GM18499 (cell line): ENCODE results near the gene E2F2.
"Not testable (repeated sequence)": the region's sequence is repeated elsewhere in the genome, so short reads cannot be mapped to it uniquely, and the experiment has no call there.

ENCODE experiments used
- ATAC-seq: cut with Tn5 transposase; IDR thresholded peaks from one replicate; pipeline ENCODE4 v1.9.1; 2021; ENCODE audit warnings: moderate number of reproducible peaks; ENCODE audit not compliant: insufficient read depth, unreplicated experiment

E2F2 gene

DNA sequence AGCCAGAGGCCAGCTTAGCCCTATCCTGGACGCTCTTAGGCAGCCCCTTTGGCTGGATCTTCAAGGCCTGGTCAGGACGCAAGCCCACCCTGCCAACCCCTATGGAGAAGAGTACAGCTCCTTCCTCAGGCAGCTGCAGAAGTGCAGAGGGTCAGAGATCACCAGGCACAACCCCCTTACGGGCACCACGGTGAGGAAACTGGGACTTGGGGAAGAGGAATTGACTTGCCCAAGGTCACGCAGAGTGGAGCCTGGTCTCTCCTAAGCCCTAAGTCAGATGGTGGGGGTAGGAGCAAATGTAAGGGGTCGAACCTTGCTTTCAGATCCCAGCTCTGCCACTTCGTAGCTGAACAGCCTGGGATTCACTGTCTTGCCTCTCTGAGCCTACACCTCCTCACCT, 3.7 kb downstream of the E2F2 start:
- ATAC-seq, result no peak

DNA sequence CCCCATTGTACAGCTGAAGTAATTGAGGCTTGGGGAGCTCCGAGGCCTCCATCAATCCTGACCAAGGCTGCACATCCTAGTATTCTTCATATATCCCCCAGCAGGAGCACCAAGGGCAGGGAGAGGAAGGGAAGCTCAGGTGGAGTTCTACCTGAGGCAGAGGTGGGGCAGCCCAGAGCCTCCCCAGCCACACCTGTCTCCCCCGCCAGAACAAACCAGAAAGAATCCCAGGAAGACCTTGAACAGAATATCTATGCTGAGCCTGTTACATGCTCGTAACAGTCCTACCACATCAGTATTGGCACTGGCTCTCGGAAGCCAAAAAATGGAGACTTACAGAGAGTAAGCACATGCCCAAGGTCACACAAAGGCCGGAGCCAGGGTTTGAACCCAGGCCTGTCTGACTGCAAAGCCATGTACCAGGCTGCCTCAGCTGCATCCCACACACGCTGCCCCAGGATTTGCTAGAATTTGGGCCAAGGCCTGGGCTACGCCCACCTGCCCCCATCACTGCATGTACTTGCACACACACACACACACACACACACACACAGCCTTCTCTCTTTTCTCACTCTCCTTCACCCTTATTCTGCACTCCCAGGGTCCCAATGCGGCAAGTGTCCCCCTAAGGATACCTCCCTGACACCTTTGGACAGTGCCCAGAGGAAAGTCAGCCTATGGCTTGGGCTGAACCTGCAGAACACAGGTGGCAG, 4.5 kb downstream of the E2F2 start:
- ATAC-seq, result no peak

GRCh38 chr1:23525558-23526250, 5.3 kb downstream of the E2F2 start:
- no peak for ATAC-seq

GRCh38 chr1:23524716-23525401, 6.2 kb downstream of the E2F2 start:
- no peak for ATAC-seq

- ATAC-seq, result no peak
These were observed 6.9 kb downstream of the E2F2 start for GRCh38 chr1:23524163-23524562.

- no peak for ATAC-seq
These were observed 8.6 kb downstream of the E2F2 start for GRCh38 chr1:23522244-23522982.

DNA sequence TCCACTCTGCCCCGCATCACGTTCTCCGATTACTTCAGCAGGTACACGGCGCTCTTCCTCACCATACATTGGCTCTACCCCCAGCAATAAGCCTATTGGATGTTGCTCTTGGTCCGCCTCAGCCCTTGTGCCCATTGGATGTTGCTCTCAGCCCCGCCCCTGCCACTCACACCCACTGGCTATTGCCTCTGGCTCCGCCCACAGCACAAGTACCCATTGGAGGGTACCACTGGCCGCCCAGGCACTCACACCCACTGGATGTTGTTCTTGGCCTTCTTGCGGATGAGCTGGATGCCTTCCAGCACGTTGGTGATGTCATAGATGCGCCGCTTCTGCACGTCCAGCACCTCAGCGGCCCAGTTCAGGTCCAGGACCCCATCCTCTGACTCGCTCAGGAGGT, 9.4 kb downstream of the E2F2 start:
- ATAC-seq, result no peak

DNA sequence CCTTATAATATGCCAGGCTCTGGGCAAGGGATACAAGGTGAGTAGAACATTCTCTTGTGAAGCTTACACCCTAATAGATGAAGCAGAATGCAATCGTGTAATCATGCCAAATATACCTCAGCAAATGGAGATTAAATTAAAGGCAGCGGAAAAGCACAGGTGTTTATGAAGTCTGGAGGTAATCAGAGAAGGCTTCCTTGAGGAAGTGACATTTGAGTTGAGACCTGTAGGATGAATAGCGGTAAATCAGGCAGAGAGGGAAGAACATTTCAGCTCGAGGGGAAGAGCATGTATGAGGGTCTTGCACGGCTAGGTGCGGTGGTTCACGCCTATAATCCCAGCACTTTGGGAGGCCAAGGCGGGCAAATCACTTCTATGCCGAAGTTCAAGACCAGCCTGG, 13.5 kb downstream of the E2F2 start:
- no peak for ATAC-seq

GRCh38 chr1:23515905-23516304, 15.1 kb downstream of the E2F2 start:
- ATAC-seq, result no peak

- no peak for ATAC-seq
These were observed 16.8 kb downstream of the E2F2 start for GRCh38 chr1:23514111-23514679.

DNA sequence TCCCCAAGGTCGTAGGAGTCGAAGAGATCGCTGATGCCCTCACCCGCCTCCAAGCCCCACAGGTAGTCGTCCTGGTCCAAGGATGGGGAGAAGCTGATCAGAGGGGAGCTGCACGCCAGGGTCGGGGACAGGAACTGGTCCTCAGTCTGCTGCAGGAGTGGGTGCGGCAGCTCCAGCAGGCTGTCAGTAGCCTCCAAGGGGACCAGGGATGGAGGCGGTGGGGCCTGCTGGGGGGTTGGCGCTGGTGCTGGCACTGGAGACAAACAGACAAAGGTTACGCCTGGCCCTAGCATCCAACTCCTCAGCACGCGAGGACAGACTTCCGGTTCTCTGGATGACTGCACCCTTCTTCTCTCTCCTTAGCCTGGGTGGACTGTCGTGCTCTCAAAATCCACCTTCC, 21.1 kb downstream of the E2F2 start:
- ATAC-seq, result no peak

GRCh38 chr1:23506376-23507107, 24.5 kb downstream of the E2F2 start:
- ATAC-seq, result no peak

DNA sequence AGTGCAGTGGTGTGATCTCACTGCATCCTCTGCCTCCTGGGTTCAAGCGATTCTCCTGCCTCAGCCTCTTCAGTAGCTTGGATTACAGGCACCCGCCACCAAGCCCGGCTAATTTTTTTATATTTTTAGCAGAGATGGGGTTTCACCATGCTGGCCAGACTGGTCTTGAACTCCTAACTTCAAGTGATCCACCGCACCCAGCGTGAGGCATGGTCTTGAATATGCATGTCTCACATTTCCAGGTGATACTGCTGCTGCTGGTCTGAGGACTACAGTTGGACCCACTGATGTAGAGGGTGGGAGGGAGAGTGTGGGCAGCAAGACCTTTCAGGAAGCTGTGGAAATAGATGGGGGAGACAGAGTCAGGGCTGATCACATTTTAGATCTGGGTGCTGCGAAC, 25.2 kb downstream of the E2F2 start:
- no peak for ATAC-seq

DNA sequence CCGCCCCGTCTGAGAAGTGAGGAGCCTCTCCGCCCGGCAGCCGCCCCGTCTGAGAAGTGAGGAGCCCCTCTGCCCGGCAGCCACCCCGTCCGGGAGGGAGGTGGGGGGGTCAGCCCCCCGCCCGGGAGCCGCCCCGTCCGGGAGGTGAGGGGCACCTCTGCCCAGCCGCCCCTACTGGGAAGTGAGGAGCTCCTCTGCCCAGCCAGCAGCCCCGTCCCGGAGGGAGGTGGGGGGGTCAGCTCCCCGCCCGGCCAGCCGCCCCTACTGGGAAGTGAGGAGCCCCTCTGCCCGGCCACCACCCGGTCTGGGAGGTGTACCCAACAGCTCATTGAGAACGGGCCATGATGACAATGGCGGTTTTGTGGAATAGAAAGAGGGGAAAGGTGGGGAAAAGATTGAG, 26.9 kb downstream of the E2F2 start:
- not testable (repeated sequence) for ATAC-seq

GRCh38 chr1:23502951-23503350, 28.1 kb downstream of the E2F2 start:
- no peak for ATAC-seq

GRCh38 chr1:23500466-23500865, 30.6 kb downstream of the E2F2 start:
- ATAC-seq, result no peak

GRCh38 chr1:23497777-23498439, 33.1 kb downstream of the E2F2 start:
- no peak for ATAC-seq

DNA sequence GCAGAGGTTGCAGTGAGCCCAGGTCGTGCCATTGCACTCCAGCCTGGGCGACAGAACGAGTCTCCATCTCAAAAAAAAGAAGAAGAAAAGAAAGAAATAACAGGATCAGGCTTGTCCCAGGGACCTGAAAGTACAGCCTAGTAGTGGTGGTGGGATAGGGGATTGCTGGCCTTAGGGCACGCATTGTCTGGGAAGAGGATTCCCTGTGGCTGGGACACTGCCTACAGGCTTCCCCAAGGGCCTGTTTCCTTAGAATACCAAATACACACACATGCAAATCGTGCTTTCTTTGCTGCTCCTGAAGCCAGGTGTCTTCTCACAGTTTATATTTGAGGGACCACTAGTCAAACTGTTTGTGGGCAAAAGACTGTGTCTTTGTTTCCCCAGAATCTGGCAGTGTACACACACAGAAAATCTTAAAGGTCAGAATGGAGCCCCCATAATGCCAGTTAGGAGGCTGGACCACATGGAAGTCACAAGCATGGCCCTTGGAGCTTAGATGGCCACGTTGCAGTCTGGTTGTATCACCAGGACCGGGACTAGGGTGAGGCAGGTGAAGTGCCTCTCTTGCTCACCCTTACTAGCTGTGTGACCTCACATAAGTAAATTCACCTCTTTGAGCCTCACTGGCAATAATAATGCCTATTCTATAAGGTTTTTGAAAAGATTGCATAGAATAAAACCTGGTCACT, 34.4 kb downstream of the E2F2 start:
- no peak for ATAC-seq

DNA sequence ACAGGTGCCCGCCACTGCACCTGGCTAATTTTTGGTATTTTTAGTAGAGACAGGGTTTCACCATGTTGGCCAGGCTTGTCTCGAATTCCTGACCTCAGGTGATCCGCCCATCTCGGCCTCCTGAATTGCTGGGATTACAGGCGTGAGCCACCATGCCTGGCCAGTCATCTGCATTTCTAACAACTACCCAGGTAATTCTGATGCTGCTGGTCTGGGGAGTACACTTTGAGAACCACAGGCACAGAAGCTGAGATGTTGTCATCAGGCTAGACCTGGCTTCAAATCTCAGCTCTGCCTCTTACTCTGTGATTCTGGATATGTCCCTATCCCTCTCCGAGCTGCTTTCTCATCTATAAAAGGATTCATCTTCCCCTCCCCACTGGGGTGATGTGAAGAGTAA, 36.2 kb downstream of the E2F2 start:
- ATAC-seq, result not testable (repeated sequence)
